ENCODE data around the gene TCN2.
"Not testable (repeated sequence)": the region's sequence is repeated elsewhere in the genome, so short reads cannot be mapped to it uniquely, and the experiment has no call there.

The TCN2 gene

DNA sequence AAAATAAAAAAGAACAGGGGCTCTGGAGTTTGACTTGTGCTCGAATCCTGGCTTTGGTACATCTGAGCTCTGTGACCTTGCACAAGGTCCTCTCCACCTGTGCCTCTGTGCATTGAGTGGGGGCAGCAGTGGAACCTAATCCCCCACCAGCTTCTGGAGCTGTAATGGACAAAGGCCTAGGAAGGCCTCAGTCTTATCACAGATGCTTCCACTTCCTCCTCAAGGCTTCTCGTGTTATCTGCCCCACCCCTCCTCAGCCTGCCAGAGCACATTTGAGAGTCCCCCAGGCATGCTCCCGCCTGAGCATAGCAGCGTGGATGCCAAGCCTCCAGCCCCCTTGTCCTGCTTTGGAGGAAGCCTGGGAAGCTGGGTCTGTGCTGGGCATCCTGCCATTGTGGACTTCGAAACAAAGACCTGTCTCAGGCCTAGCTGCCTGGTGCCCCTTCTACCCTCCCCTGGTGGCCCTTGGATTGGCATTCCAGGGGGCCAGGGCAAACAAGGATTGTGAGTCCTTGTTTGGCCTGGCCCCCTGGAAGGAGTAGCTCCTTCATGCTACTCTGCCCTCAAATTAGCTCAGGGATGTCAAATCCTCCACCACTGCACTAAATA, 43.6 kb downstream of the TCN2 start:
- DNase-seq, result no peak

DNA sequence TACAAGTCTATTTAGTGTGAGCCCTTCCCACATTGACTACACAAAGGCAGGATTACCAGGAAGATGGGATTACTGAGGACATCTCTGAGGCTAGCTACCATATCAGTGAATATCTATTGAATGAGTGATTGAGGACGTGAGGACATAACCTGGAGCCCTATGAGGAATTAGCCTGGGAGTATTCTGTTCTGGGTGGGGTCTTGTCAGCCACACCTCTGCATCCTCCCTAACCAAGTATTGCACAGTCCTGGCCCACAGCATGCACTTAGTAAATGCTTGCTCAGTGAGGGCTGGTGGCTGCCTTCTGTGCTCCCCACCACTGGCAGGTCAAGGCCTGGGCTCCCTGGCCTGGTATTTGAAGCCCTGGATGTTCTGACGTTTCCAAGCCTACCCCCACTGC, 45.9 kb downstream of the TCN2 start:
- DNase-seq, result no peak

DNA sequence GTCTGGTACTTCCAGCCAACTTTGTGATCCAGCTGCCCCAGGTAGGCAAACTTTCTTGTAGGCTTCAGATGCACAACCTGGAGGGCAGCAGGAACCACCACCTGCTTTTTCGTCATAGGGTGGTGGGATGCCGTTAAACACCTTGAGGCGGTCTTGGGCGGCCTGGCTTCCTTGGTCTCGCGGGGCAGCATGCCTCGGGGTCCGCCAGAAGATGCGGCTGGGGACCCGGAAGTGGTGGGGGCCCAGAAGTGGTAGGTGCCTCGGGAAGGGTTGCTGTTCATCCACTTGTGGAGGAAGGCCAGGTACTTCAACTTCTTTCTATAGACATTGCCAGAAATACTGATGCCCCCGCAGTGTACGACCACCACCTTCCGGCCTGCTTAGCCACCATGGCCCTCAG, 47.4 kb downstream of the TCN2 start:
- DNase-seq, result no peak

DNA sequence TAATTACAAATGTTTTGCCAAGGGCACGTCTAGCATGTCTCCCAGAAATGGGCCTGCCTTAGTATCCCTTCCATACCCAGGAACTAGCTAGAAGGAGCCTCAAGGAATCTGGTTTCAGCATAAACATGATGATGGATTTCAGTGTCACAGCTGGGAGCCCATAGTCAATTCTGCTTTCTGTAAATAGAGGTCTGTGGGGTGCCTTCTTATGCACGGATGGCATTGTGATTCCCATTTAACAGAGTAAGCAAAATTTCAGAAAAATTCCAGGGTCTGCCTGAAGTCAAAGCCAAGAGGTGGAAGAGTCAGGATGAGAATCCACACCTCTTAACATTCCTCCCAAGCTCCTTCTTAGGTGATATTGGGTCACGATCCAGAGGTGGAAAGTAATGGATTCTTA, 48.6 kb downstream of the TCN2 start:
- no peak for DNase-seq

DNA sequence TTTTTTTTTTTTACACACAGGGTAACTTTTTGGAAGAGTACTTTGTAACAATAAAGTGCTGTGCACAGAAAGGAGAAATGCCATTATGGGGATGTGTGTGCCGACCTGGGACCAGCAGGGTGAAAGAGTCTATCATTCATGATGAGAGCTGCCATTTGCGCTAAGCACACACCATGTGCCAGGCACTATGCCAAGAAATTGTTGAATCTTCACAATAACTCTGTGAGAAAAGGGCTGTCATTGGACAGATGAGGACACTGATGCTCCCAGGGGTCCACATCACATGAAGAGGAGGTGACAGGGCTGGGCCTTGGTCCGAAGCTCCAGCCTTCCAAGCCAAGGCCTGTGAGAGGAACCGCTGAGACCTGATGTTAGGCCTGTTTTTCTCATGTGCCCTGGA, 55.1 kb downstream of the TCN2 start:
- no peak for DNase-seq

DNA sequence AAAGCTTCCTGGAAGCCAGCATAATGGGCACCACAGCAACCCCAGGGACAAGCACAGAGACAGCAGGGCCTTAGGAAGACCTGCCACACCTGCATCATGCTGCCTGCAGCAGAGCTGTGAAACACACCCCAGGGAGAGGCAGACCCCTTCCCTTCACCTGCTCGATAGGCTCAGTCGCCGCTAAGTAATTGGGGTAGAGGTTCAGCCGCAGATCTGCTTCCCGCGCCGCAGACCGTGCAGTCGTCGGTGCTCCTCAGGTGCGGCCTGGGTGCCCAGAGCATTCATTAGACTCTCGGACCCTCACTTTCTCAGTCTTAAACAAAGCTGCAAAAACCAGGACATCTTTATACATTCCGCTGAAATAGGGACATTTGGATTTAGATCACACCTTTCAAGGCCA, 57.8 kb downstream of the TCN2 start:
- DNase-seq, result no peak

DNA sequence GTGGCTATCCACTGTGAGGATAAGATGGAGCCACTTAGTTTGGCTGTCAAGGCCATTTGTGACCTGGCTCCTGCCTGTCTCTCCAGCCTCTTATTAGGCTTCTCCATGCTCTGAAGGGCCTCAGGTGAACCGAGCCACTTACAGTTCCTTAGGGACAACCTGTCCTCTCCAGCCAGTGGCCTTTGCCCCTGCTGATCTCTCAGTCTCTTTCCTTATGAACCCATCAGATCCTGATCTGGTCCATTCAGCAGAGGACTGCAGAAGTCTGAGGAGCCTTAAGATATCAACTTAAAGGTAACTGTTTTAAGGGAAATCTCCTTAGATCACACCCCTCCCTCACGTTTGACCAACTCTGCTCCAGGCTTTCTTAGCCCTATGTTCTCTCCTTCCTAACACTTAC, 58.3 kb downstream of the TCN2 start:
- no peak for DNase-seq

DNA sequence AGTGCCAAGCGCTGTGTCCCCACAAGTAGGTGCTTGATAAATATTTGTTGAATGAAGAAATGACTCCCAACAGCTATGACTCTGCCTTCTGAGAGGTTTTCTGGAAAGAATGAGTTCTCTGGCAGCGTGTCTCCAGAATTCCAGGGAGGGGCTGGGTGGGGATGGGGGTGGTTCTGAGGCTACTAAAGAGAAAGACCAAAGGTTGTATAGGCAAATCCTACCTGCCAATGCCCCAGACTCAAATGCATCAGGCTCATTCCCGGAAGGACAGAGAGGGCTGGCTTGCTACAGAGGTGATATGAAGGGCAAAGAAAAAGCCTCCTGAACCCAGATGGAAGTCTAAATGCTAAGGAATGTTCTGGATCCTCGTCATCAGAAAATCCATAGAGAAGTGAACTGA, 58.8 kb downstream of the TCN2 start:
- no peak for DNase-seq

DNA sequence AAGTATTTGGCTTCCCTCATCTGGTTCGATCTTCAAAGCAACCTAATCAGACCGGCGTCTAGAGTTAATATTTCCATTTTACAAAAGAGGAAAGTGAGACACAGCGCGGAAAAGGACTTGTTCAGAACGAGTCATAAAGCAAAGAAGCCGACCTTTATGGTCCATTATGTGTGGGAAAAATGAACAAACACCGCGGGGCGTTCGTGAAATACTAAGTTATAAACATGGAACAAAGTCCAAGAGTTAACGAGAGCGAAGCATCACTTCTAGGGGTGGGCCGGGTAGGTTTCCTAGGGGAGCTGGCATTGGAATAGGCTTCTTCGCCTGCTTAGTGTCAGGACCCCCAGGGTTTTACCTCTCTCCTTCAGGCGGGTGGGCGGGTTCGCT, 60.1 kb downstream of the TCN2 start:
- no peak for DNase-seq

DNA sequence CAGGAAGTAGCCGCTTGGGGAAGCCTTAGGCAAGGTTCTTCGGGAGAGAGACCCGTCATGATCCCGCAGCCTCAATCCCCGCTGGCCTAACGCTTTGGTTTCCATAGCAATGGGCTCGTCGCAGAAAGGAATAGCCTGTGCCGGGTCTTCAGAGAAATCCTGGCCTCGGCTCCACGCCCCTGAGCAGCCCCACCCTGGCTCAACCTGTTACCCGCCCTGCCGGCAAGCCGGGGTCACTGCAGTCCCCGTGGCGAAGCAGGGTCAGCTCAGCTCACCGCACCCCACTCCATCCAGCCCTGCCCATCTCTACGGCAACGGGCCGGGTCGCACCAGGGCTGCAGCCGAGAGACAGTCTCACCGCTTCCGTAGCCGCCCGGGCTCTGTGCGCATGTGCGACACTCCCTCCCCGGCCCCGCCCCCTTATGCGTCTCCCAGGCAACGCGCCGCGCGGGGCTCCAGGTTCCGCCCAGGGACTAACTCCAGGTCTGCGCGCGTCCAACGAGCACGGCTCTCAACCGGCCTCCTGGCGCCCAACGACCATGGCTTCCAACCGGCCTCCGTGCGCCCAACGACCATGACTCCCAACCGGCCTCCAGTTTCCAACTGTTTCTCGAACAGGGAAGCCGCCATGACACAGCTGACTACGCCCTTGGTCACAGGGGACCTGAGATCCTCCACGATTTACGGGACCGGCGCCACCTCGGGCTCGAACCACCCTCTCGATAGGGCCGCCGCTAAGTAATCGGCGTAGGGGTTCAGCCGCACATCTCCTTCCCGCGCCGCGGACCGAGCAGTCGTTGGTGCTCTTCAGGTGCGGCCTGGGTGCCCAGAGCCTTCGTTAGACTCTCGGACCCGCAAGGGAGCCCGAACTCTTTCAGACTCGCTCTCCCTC, 60.8 kb downstream of the TCN2 start, which contains the start of gene DUSP18:
TSS of gene DUSP18 (minus strand) at position 382 of the 892 bp plus-strand sequence. CDS start 3,872 bp downstream, outside the sequence.
- DNase-seq, result peak; percentile 89

DNA sequence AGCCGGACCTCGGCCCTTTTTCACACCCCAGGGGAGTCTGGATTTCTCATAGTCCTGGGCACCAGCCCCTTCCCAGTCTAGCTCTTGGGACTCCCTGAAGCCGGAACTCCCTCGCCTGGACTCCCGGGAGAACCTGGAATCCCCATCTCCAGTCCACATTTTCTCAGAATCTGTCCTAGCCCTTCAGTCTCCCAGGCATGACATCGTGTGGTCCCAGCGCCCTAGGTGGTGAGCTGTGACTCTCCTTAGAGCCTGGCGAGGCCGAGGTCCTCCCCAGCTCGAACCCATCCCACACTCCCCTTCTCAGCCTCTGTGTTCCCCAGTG, 61.4 kb downstream of the TCN2 start:
- DNase-seq, result no peak

DNA sequence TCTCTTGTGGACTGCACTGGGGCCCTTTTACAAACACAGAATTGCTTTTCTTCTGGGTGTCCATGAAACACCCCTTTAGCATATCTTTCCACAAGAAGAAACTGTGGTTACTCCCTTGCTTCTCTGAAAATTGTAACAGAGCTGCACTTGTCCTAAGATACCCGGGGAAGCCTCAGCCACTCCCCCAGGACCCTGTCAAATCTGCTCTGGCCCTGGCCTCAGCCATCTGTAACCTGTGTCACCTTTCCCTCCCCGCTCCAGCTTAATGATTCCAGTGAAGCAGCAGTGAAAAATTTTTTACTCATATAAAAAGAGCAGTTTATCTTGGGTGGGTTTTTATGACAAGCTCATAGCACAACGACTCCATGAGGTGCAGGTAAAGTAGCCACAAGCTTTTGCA, 64.1 kb downstream of the TCN2 start:
- DNase-seq, result no peak

DNA sequence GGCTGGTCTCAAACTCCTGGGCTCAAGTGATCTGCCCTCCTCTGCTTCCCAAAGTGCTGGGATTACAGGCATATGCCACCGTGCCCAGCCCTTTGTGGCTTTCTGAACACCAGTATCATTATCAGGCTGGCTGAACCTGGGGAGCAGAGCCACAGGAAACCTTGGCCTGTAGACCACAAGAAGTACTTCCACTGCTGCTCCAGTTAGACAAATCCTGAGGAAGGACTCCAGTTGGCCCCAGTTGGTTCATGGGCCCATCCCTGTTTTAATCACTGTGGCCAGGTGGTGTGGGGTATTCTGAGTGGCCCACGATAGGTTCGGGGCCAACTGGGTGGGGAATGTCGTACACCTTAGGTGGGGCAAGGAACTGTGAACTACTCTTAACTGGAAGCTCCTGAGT, 66.2 kb downstream of the TCN2 start:
- DNase-seq, result no peak

DNA sequence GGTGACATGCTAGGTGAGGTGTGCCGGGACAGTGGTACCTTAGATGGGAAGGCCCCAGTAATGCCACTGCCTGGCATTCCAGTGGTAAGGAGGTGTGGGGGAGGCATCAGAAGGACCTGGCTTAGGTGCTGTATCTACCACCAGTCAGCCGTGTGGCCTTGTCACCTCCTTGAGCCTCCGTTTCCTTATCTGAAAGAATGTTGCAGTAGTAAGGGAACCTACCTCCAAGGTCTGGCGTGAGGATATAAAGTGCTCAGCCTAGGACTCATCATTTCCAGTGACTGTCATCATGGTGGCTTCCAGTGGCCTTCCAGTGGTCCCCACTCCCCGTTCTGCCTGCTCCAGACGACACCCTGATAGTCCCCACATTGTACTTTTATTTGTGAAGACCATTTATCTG, 67.5 kb downstream of the TCN2 start:
- DNase-seq, result no peak

DNA sequence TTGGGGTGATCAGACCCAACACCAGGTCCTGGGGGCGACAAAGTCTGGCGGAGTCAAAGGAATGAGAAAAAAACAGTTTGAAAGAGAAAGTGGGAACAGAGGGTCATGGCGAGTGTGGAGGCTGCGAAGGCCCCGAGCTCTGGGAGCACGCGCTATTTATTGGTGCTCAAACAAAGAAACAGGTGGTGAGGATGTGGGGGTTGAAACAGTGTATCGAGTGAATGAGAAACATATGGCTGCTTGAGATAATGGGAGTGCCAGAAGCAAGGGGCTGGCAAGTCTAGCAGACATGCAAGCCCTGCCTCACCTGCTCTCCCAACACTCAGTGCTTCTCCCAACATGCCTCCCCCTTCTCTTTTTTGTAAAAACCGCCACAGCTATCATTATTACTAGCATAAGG, 68.5 kb downstream of the TCN2 start:
- peak; percentile 18 for DNase-seq

DNA sequence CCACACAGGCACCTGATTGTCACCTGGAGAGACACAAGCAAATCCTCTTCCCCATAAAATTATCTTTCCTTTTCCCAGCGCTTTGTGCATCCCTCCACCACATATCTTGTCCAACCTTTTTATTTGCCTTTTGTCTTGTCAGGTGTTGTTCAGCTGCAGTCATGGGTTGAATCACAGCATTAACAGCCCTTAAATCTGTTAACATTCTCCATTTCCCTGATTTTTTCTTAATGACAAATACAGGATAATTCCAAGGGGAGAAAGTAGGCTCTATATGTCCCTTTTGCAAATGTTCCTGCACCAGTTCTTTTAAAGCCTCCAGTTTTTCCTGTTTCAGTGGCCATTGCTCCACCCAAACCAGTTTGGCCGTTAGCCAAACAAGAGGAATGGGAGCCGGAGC, 69.6 kb downstream of the TCN2 start:
- DNase-seq, result not testable (repeated sequence)

Measured in NCI-H1436 (cell line).